Activated CD4-positive, alpha-beta T cell treated with anti-CD3 and anti-CD28 coated beads, Interleukin-2, amount 50 U/mL, for 16 hours (primary cell): ENCODE results near the gene ARHGAP8.

ENCODE experiments used
- DNase-seq: peaks from one replicate; pipeline ENCODE4 v3.0.0-alpha.2; 2020

ARHGAP8 gene

GRCh38 chr22:44752285-44753188 lies at the start of gene ARHGAP8:
TSS of gene ARHGAP8 (plus strand) at chr22:44752575. CDS start at chr22:44786528, 33,953 bp downstream.
- no peak for DNase-seq

DNA sequence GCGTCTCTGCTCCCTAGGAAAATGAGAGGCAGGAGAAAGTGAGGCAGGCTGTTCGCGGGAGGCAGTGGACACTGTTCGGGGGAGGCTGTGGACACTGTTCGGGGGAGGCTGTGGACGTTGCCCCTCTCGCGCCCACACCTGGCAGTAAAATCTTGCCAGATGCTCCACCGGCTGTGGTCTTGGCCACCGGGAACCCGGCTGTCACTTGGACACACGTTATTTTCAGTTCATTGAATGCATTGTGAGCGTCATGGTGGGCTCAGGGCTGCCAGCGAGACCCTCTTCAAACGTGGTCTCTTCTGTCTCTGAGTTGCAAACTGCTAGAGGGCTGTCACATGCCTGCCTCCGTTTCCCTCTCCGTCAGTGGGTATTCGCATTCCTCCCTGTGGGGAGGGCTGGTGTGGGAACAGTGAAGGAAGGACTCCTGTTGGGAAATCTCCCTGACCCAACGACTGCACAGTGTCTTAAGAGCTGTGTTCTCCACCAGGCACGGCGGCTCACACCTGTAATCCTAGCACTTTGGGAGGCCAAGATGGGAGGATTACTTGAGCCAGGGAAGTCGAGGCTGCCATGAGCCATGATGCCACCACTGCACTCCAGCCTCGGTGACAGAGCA lies 49.0 kb upstream of the ARHGAP8 start:
- DNase-seq, result no peak

DNA sequence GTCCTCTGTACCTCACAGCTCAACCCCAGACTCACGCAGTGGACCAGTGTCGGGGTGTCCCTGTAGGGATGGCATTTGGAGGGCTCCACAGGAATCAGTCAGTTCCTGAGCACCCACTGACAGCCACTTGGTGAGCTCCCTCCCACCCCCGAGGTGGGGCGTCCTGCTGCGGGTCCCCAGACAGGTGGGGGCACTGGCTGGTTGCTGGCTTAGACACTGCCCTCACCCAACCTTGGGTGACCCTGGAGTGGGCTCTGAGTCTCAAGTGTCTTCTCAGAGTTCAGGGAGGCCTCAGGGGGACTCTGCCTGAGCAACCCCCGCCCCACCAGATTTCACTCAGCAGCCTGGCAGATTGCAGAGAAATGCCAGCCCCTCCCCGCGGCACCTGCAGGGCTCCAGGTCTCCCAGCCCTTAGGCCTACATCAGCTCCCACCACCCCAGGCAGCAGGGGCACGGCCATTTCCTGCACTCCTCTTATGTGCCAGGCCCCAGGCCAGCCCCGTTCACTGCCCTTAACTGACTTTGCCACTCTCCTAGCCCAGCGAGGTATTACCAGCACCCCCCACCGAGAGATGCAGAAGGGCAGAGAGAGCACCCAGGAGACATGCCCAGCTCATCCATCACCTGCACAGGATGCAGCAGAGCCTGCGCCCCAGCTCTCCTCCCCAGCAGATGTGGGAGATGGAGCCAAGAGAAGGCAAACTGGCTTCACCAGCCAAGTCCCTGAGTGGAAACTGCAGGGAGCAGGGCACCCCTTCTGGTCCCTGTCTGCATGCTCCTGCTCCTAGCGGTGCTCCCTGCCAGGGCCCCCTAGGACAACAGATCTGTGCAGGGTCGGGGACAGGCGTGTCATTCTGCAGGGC lies 48.0 kb upstream of the ARHGAP8 start:
- DNase-seq, result no peak

GRCh38 chr22:44705022-44705297 lies 47.4 kb upstream of the ARHGAP8 start:
- DNase-seq, result no peak

DNA sequence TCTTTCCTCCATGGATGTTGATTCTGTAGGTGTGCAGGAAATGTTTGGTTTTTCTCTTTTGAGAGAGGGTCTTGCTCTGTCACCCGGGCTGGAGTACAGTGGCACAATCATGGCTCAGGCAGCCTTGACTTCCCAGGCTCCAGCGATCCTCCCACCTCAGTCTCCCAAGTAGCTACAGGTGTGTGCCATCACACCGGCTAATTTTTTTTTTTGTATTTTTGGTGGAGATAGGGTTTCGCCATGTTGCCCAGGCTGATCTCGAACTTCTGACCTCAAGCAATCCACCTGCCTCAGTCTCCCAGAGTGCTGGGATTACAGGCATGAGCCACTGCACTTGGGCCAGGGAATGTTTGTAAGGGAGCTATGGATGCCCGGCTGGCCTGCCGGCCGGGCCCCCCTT lies 45.9 kb upstream of the ARHGAP8 start:
- no peak for DNase-seq

- DNase-seq, result no peak
Observed at GRCh38 chr22:44707178-44707577, 45.2 kb upstream of the ARHGAP8 start.

DNA sequence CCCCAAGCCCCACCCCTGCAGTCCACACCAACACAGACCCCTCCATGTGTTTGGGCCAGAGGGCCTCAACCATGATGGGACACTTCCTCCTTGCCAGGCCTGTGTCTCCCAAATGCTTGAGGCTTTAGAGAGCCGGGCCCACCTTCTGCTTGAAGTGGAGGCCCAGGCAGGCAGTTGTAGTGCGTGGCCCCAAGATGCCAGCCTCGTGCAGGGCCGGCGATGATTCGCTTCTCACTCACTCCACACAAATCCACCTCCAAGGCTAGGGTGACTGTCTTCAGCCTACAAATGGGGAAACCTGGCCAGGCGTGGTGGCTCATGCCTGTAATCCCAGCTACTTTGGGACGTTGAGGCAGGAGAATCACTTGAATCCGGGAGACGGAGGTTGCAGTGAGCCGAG lies 44.6 kb upstream of the ARHGAP8 start:
- no peak for DNase-seq

GRCh38 chr22:44709881-44710392 lies 42.4 kb upstream of the ARHGAP8 start:
- no peak for DNase-seq

GRCh38 chr22:44710474-44711240 lies 41.7 kb upstream of the ARHGAP8 start:
- no peak for DNase-seq

GRCh38 chr22:44711241-44711560 lies 41.2 kb upstream of the ARHGAP8 start:
- DNase-seq, result no peak

DNA sequence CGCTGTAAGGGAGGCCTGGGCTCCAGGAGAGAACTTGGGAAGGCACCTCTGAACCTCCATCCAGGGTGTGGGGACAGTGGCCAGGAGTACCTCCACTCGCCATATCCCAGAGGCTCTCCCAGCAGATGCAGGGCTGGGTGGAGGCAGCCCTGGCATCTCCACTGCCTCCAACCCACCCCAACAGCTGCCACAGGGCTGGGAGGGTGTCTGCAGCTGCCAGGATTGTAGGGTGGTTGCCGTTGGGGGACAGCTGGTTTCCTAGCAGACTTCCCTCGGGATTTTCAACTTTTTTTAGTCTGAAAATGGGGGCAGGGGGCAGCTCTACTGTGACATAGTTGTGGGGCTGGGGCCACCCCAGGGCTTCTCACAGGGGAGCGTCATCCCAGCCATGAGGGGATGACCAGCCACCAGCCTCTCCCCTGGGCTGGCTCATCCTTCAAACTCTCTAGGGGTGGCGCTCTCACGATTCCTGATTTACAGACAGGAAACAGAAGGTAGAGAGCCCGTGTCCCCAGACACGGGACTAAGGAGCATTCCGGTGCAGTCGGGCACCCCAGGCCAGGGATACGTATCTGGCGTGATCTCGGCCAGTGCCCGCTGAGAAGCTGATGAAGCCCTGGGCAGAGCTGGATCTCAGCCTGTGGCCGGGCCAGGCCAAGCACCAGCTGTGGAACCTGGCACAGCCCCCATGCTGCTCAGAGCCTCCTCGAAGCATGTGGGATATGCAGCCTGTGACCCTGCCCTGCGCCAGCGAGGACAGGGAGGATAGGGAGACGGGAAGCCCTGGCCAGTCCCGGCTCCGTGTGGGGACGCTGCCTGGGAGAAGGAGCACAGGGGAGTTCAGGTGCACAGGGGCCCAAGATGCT lies 40.5 kb upstream of the ARHGAP8 start:
- DNase-seq, result no peak

GRCh38 chr22:44712962-44713361 lies 39.4 kb upstream of the ARHGAP8 start:
- no peak for DNase-seq

DNA sequence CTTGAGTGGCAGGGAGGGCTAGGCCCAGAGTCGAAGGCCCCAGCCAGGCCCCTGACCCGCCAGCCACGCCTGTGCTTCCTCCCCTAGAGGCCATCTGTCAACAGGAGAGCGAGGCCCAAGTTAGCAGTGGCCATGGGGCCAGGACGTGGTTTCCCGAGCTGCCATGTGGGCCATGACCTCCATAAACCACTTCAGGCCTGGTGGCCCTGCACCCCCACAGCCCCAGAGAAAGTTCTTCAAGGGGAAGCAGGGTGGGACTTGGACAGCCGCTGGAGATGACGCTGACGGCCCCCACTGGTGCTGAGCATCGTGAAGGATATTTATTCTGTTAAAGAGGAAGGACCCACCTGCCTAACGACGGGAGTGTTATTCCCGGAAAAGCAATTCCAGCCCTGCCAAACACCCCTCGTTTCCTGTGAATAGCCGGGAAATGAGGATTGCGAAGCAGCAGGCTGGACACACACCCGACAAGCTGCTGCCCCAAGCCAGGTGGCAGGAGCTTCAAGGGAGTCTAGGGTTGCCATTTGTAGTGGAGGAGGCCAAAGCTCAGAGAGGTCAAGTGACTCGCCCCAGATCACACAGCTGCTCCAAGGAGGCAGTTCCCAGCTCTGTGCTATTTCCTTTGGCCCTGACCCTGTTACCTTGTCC lies 37.5 kb upstream of the ARHGAP8 start:
- DNase-seq, result no peak

DNA sequence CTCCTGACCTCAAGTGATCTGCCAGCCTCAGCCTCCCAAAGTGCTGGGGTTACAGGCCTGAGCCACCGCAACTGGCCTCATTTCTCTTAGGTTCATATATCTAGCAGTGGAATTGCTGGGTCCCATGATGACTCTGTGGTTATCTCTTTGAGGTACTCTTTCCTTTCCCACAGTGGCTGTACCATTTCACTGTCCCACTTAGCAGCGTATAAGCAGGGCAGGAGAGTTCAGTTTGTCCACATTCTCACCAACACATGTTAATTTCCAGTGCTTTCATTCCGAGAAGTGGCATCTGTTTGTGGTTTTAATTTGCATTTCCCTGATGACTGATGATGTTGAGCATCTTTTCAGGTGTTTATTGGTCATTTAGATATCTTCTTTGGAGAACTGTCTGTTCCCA lies 34.0 kb upstream of the ARHGAP8 start:
- DNase-seq, result peak; percentile 37

DNA sequence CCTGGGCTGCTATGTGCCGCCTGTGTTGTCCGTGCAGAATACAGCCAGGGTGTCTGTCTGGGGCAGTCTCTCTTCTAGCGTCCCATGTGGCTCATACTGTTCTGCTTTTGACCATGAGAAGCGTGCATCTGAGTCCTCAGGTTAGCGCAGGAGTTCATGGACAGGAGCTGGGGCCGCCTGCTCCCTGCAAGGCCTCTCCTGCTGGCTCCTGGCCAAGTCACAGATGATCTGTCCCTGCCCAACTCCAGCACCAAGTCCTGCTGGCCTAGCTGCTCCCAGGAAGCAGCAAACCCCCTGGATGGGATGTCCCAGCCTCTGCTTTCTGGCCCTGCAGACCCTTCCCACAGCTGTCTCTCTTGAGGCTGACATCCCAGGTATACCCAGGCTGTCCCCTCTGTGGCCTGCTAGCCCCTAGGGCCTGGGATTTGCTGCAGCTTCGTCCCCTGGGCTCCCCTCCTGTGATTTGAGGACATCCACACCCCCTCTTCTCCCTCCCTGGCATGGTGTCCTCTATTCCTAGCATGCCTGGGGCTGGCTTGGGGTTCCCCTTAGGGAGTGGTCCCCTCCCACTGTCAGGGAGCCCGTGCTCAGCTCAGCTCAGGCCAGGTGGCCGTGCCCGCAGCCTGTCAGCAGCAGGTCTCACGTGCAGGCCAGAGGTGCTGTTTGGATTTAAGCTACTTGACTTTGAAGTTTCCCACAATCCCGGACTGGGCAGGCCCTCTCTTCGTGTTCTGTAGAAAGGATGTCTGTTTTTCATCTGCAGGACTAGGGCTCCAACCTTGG lies 32.6 kb upstream of the ARHGAP8 start:
- DNase-seq, result no peak

GRCh38 chr22:44721213-44721612 lies 31.2 kb upstream of the ARHGAP8 start:
- no peak for DNase-seq

- DNase-seq, result no peak
Observed at GRCh38 chr22:44722611-44723010, 29.8 kb upstream of the ARHGAP8 start.

- peak; percentile 20 for DNase-seq
Observed at GRCh38 chr22:44723801-44724200, 28.6 kb upstream of the ARHGAP8 start.

- no peak for DNase-seq
Observed at GRCh38 chr22:44724416-44724815, 28.0 kb upstream of the ARHGAP8 start.

GRCh38 chr22:44724859-44725258 lies 27.5 kb upstream of the ARHGAP8 start:
- no peak for DNase-seq
